Renal pelvis (tissue), 12 donors: ENCODE results near the gene BRD7. TPM values are rescaled to one million over a fixed set of nuclear protein-coding genes. Genes with fewer than 3 reads are reported as not detected.

Experiments
- DNase-seq: peaks from one replicate; pipeline ENCODE4 v3.0.0-alpha.2; 2013
- long read RNA-seq, 16 experiments: transcript quantifications; one replicate each; lab custom pipeline, GENCODE V29; 2026
- polyA plus RNA-seq, 3 donors: library from polyadenylated mRNA; unstranded; fragments of 120-200 nt; gene quantifications; one replicate each; pipeline ENCODE4 v1.2.1, GENCODE V29; 2013; ENCODE audit not compliant: insufficient read length in 3 of 3

The BRD7 gene
- 100 to 1,000 TPM; 101 to 116 (median 114) TPM for polyA plus RNA-seq
- long read RNA-seq, donor 1, full-length matches to known transcripts: 12 of 43 reads
- long read RNA-seq, donor 1, partial matches to known transcripts: 31 of 43 reads
- long read RNA-seq, donor 1, other reads (novel, unspliced or antisense): 0 of 43 reads
- long read RNA-seq, donor 2, full-length matches to known transcripts: 19 of 37 reads
- long read RNA-seq, donor 2, partial matches to known transcripts: 18 of 37 reads
- long read RNA-seq, donor 2, other reads (novel, unspliced or antisense): 0 of 37 reads
- long read RNA-seq, donor 3, full-length matches to known transcripts: 8 of 38 reads
- long read RNA-seq, donor 3, partial matches to known transcripts: 30 of 38 reads
- long read RNA-seq, donor 3, other reads (novel, unspliced or antisense): 0 of 38 reads
- long read RNA-seq, donor 4, full-length matches to known transcripts: 8 of 49 reads
- long read RNA-seq, donor 4, partial matches to known transcripts: 41 of 49 reads
- long read RNA-seq, donor 4, other reads (novel, unspliced or antisense): 0 of 49 reads
- long read RNA-seq, donor 5, full-length matches to known transcripts: 1 of 21 reads
- long read RNA-seq, donor 5, partial matches to known transcripts: 20 of 21 reads
- long read RNA-seq, donor 5, other reads (novel, unspliced or antisense): 0 of 21 reads
- long read RNA-seq, donor 6, full-length matches to known transcripts: 7 of 17 reads
- long read RNA-seq, donor 6, partial matches to known transcripts: 10 of 17 reads
- long read RNA-seq, donor 6, other reads (novel, unspliced or antisense): 0 of 17 reads
- long read RNA-seq, donor 7, full-length matches to known transcripts: 4 of 42 reads
- long read RNA-seq, donor 7, partial matches to known transcripts: 38 of 42 reads
- long read RNA-seq, donor 7, other reads (novel, unspliced or antisense): 0 of 42 reads
- long read RNA-seq, donor 8, full-length matches to known transcripts: 5 of 5 reads
- long read RNA-seq, donor 8, partial matches to known transcripts: 0 of 5 reads
- long read RNA-seq, donor 8, other reads (novel, unspliced or antisense): 0 of 5 reads
- long read RNA-seq, donor 9, full-length matches to known transcripts: 7 of 41 reads
- long read RNA-seq, donor 9, partial matches to known transcripts: 34 of 41 reads
- long read RNA-seq, donor 9, other reads (novel, unspliced or antisense): 0 of 41 reads
- long read RNA-seq, donor 10, full-length matches to known transcripts: 5 of 36 reads
- long read RNA-seq, donor 10, partial matches to known transcripts: 31 of 36 reads
- long read RNA-seq, donor 10, other reads (novel, unspliced or antisense): 0 of 36 reads
- long read RNA-seq, donor 11, full-length matches to known transcripts: 4 of 33 reads
- long read RNA-seq, donor 11, partial matches to known transcripts: 29 of 33 reads
- long read RNA-seq, donor 11, other reads (novel, unspliced or antisense): 0 of 33 reads
- long read RNA-seq, donor 12, full-length matches to known transcripts: 12 of 41 reads
- long read RNA-seq, donor 12, partial matches to known transcripts: 29 of 41 reads
- long read RNA-seq, donor 12, other reads (novel, unspliced or antisense): 0 of 41 reads
- long read RNA-seq, donor 13, partial matches to known transcripts: 22 of 22 reads
- long read RNA-seq, donor 13, other reads (novel, unspliced or antisense): 0 of 22 reads
- long read RNA-seq, donor 14: 0 reads
- long read RNA-seq, donor 15: 0 reads
- long read RNA-seq, donor 16, full-length matches to known transcripts: 7 of 49 reads
- long read RNA-seq, donor 16, partial matches to known transcripts: 42 of 49 reads
- long read RNA-seq, donor 16, other reads (novel, unspliced or antisense): 0 of 49 reads

- DNase-seq: peak; percentile 66
Measured at GRCh38 chr16:50368410-50369132, at the start of gene BRD7. TSS of gene BRD7 (minus strand) at chr16:50368988. CDS start at chr16:50368774, 214 bp downstream.

GRCh38 chr16:50416388-50416787, 47.6 kb upstream of the BRD7 start:
- no peak for DNase-seq

- no peak for DNase-seq
Measured at GRCh38 chr16:50414152-50414551, 45.4 kb upstream of the BRD7 start.

GRCh38 chr16:50411034-50411433, 42.2 kb upstream of the BRD7 start:
- DNase-seq: no peak

- no peak for DNase-seq
Measured at GRCh38 chr16:50408001-50408561, 39.3 kb upstream of the BRD7 start.

GRCh38 chr16:50407351-50407750, 38.6 kb upstream of the BRD7 start:
- DNase-seq: no peak

- no peak for DNase-seq
Measured at GRCh38 chr16:50403491-50403890, 34.7 kb upstream of the BRD7 start.

- no peak for DNase-seq
Measured at GRCh38 chr16:50402298-50402895, 33.6 kb upstream of the BRD7 start.

GRCh38 chr16:50401355-50401754, 32.6 kb upstream of the BRD7 start:
- no peak for DNase-seq

GRCh38 chr16:50400967-50401348, 32.2 kb upstream of the BRD7 start:
- no peak for DNase-seq

GRCh38 chr16:50400312-50400966, 31.7 kb upstream of the BRD7 start:
- no peak for DNase-seq

GRCh38 chr16:50399411-50399810, 30.6 kb upstream of the BRD7 start:
- DNase-seq: no peak

- no peak for DNase-seq
Measured at GRCh38 chr16:50398336-50398735, 29.5 kb upstream of the BRD7 start.

- DNase-seq: no peak
Measured at GRCh38 chr16:50396761-50397535, 28.2 kb upstream of the BRD7 start.

- DNase-seq: no peak
Measured at GRCh38 chr16:50395763-50396710, 27.2 kb upstream of the BRD7 start.
